Tibial nerve (tissue), 4 donors: ENCODE measurements around the gene CRYBA2. TPM values are rescaled to one million over a fixed set of nuclear protein-coding genes. Genes with fewer than 3 reads are reported as not detected.

Experiments
- DNase-seq, 2 donors: peaks; one replicate each; pipeline ENCODE4 v3.0.0-alpha.2; 2019; ENCODE audit warnings: low spot score in 2 of 2
- H3K27ac ChIP-seq, 4 donors: fragments of 200-600 bp; sonication (generic) in 3 of 4; one replicate each; pipeline ENCODE4 v1.5.1; 2017 to 2019; ENCODE audit warnings: mild to moderate bottlenecking in 1 of 4
- H3K27me3 ChIP-seq, 2 donors: fragments of 200-600 bp; sonication (generic) in 1 of 2; one replicate each; pipeline versions ENCODE4 v1.5.1 to v1.6.0; 2017 to 2019
- H3K36me3 ChIP-seq, 3 donors: fragments of 200-600 bp; sonication (generic); one replicate each; pipeline ENCODE4 v1.5.1; 2018 to 2019
- H3K4me1 ChIP-seq, 4 donors: fragments of 200-600 bp; sonication (generic) in 3 of 4; one replicate each; pipeline ENCODE4 v1.5.1; 2017 to 2019
- H3K4me3 ChIP-seq, 4 donors: fragments of 200-600 bp; sonication (generic) in 3 of 4; one replicate each; pipeline ENCODE4 v1.5.1; 2017 to 2019; ENCODE audit warnings: mild to moderate bottlenecking in 1 of 4, moderate library complexity in 1 of 4
- H3K9me3 ChIP-seq, 4 donors: fragments of 200-600 bp; sonication (generic) in 3 of 4; one replicate each; pipeline ENCODE4 v1.5.1; 2017 to 2019
- CTCF ChIP-seq, 5 experiments: fragments of 200-600 bp in 3 of 5; fragments of 450-650 bp in 2 of 5; sonication (generic) in 3 of 5; IDR thresholded peaks; one replicate each; pipeline ENCODE4 v1.5.1; 2016 to 2019; ENCODE audit warnings: antibody characterized with exemption in 5 of 5, mild to moderate bottlenecking in 3 of 5, moderate library complexity in 2 of 5
- EP300 ChIP-seq, 2 donors: sonication (generic); formaldehyde crosslinking; IDR thresholded peaks; one replicate each; pipeline ENCODE4 v1.6.1; 2017; ENCODE audit warnings: antibody characterized with exemption in 2 of 2, mild to moderate bottlenecking in 1 of 2
- POLR2A ChIP-seq, 2 donors: fragments of 450-650 bp; IDR thresholded peaks; one replicate each; pipeline ENCODE4 v1.6.1; 2017; ENCODE audit warnings: antibody characterized with exemption in 2 of 2, mild to moderate bottlenecking in 2 of 2, moderate library complexity in 2 of 2
- WGBS, 2 donors: methylation state at CpG; one replicate each; pipeline ENCODE4 v1.1.5; 2018; 5-methylcytosine and 5-hydroxymethylcytosine counted together
- total RNA-seq, 4 donors: library from RNA; depleted of rRNA; stranded (reverse); fragments of >200 nt; gene quantifications; one replicate each; pipeline ENCODE4 v1.1.0, GENCODE V29; 2016

Gene CRYBA2
- total RNA-seq, 4 donors from 2014 or later, result not detected

- Histone ChIP-seq H3K4me1 (peaks cover 0 to 30% (median 4%) of the 10 kb centered on the region in 4 donors), H3K36me3 (no peaks in the 10 kb centered on the region), H3K9me3 (no peaks in the 10 kb centered on the region), H3K27ac (no peak overlapping the region), H3K27me3 (peaks cover 2 to 92% of the 10 kb centered on the region in 2 donors), H3K4me3 (no peak overlapping the region)
- DNase-seq, result no peak
- TF ChIP-seq EP300 (IDR thresholded peaks at IDR 0.05) (no peak), CTCF (IDR thresholded peaks at IDR 0.05) (no peak), POLR2A (IDR thresholded peaks at IDR 0.05) (no peak)
- WGBS, 2 donors, result 100% methylated on average over 1 of the region's 1 CpG
These were observed 34.9 kb downstream of the CRYBA2 start for GRCh38 chr2:218958276-218958675.

GRCh38 chr2:218957671-218958070 is 35.6 kb downstream of the CRYBA2 start:
- H3K27me3 ChIP-seq, result peaks cover 2 to 86% of the 10 kb centered on the region in 2 donors
- TF ChIP-seq POLR2A (IDR thresholded peaks at IDR 0.05) (no peak), EP300 (IDR thresholded peaks at IDR 0.05) (no peak), CTCF (IDR thresholded peaks at IDR 0.05) (no peak)
- no peaks in the 10 kb centered on the region for H3K36me3 ChIP-seq
- no peak overlapping the region for H3K27ac ChIP-seq
- H3K4me3 ChIP-seq, result no peak overlapping the region
- H3K9me3 ChIP-seq, result no peaks in the 10 kb centered on the region
- H3K4me1 ChIP-seq, result peaks cover 0 to 24% (median 4%) of the 10 kb centered on the region in 4 donors
- no peak for DNase-seq
- WGBS, 2 donors, result 74 to 82% methylated on average over 4 of the region's 4 CpGs

GRCh38 chr2:218956039-218956438 is 37.2 kb downstream of the CRYBA2 start:
- peaks cover 2 to 84% of the 10 kb centered on the region in 2 donors for H3K27me3 ChIP-seq
- H3K4me1 ChIP-seq, result peaks cover 0 to 20% (median 4%) of the 10 kb centered on the region in 4 donors
- peaks cover 0 to 3% (median 0%) of the 10 kb centered on the region in 4 donors for H3K9me3 ChIP-seq
- TF ChIP-seq CTCF (IDR thresholded peaks at IDR 0.05) (no peak), POLR2A (IDR thresholded peaks at IDR 0.05) (no peak), EP300 (IDR thresholded peaks at IDR 0.05) (no peak)
- H3K4me3 ChIP-seq, result no peak overlapping the region
- no peak overlapping the region for H3K27ac ChIP-seq
- no peak for DNase-seq
- 12 to 25% methylated on average over 1 of the region's 1 CpG for WGBS, 2 donors
- no peaks in the 10 kb centered on the region for H3K36me3 ChIP-seq

- Histone ChIP-seq H3K9me3 (peaks cover 0 to 3% (median 0%) of the 10 kb centered on the region in 4 donors), H3K36me3 (no peaks in the 10 kb centered on the region), H3K27me3 (peaks cover 2 to 72% of the 10 kb centered on the region in 2 donors), H3K4me1 (peaks cover 0 to 8% (median 0%) of the 10 kb centered on the region in 4 donors), H3K27ac (no peak overlapping the region), H3K4me3 (no peak overlapping the region)
- TF ChIP-seq EP300 (IDR thresholded peaks at IDR 0.05) (no peak), CTCF (IDR thresholded peaks at IDR 0.05) (no peak), POLR2A (IDR thresholded peaks at IDR 0.05) (no peak)
- WGBS, 2 donors, result 72 to 85% methylated on average over 8 of the region's 8 CpGs
- DNase-seq, result no peak
These were observed 38.5 kb downstream of the CRYBA2 start for GRCh38 chr2:218954541-218955300.

GRCh38 chr2:218953366-218953954 is 39.8 kb downstream of the CRYBA2 start:
- 68 to 69% methylated on average over 14 to 17 of the region's 18 CpGs for WGBS, 2 donors
- H3K27me3 ChIP-seq, result peaks cover 0 to 66% of the 10 kb centered on the region in 2 donors

More at GRCh38 chr2:218953366-218953954, 39.8 kb downstream of the CRYBA2 start:
- Histone ChIP-seq H3K27ac (no peak overlapping the region), H3K9me3 (peaks cover 0 to 3% (median 0%) of the 10 kb centered on the region in 4 donors), H3K4me3 (no peak overlapping the region), H3K36me3 (no peaks in the 10 kb centered on the region), H3K4me1 (no peaks in the 10 kb centered on the region)
- TF ChIP-seq POLR2A (IDR thresholded peaks at IDR 0.05) (no peak), CTCF (IDR thresholded peaks at IDR 0.05) (no peak), EP300 (IDR thresholded peaks at IDR 0.05) (no peak)
- no peak for DNase-seq
